GM18909 (cell line): ENCODE data around the gene SF1.
A peak's percentile ranks its signal among the peaks of the same experiment; 100 is the strongest.

Experiments used
- ATAC-seq: cut with Tn5 transposase; IDR thresholded peaks from one replicate; pipeline ENCODE4 v1.9.1; 2021; ENCODE audit warnings: mild to moderate bottlenecking; ENCODE audit not compliant: unreplicated experiment, poor library complexity

Gene SF1

GRCh38 chr11:64787526-64788320 lies 9.4 kb upstream of the SF1 start:
- ATAC-seq = no peak

DNA sequence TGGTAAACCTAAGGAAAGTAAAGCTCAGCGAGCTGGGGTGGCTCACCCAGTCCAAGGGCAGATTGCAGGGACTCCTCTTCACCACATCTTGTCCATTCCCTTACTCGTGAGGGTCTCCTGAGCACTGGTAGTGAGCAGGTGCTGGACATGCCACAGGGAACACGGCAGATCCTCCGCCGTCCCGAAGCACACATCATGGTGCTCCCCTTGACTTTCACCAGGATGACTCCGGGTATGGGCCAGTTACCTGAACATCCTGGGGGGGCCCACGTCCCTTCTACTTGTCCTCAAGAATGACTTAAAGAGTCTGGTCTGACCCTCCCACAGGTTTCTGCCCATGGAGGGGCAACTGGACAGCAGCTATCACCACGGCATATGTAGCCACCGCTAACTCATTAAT lies 8.0 kb upstream of the SF1 start:
- ATAC-seq = no peak

DNA sequence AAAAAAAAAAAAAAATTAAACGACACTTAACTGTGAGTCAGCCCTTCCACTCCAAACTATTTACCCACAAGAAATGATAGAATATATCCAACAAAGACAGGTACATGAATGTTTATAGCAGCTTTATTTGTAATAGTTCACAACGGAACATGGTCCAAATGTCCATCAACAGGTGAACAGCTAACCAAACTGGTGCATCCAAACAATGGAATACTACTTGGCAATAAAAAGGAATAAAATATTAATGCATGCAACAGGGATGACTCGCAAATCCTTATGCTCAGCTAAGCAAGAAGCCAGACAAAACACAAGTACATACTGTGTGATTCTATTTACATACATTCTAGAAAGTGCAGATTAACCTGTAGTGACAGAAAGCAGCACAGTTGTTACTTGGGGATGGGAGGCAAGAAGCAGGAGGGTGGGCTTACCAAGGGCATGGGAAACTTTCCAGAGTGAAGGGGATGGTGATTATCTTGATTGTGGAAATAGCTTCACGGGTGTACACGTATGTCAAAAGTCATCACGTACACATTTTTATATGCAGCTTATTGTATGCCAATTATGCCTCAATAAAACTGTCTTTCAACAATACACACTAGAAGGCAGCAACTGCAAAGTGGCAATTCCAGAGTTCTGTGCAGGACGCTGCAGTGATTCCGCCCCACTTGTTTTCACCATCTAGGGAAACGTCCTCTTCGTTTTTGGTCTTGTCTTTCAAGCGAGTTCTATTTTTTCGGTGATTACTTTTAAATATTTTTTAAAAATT lies 6.7 kb upstream of the SF1 start:
- no peak for ATAC-seq

- ATAC-seq = peak; percentile 19
Observed at GRCh38 chr11:64778223-64778472, 194 bp downstream of the SF1 start.

GRCh38 chr11:64777449-64778222 lies 706 bp downstream of the SF1 start:
- ATAC-seq = peak; percentile 24

DNA sequence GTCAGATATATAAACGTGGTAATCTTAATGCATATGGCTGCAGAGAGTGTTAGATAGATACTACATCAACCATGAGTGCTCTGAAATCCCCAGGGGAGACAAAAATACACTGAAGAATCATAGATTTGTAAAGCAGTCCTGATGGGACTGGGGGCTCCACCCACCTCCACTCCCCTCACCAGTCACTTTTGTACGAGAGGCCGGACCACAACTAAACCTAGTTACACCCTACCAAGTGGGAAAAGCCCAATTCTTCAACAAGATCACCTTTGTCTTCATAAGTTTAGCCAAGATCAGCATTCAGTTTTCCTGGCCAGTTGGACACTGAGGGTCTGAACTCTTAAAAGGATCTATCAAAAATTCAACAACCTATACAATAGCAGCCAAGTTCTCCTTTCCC lies 1.5 kb downstream of the SF1 start:
- no peak for ATAC-seq

- ATAC-seq = no peak
Observed at GRCh38 chr11:64776425-64776824, 1.9 kb downstream of the SF1 start.

GRCh38 chr11:64774144-64774543 lies 4.2 kb downstream of the SF1 start:
- ATAC-seq = no peak

DNA sequence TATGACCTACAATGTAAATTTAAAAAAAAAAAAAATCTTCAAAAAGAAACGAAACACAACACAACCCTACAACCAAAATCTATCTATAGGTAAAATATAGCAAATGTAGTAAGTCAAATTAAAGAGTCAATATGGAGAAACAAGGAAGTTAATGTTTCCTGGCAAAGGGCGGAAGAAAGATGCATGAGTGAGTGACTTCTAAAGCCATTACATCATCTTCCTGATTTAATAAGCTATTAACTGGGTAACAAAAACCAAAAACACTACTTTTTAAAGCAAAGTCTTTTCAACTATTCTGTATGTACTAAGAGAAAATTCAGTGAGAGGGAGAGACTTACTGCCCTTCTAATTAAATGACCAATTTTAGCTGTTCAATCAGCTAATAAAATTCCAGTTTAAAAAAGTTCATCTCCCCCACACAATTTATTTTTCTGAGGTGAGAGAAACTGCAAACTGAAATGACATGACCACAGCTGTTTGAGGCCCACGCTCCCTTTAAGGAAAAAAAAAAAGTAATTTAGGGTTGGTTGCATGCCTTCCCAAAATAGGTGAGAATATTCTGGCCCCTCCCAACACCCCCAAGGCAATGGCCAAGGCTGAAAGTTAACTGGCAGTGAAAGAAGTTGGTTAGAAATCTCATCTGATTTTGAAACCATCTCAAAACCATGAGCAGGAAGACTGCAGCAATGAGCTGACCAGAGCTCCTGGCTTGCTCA lies 5.9 kb downstream of the SF1 start:
- no peak for ATAC-seq

DNA sequence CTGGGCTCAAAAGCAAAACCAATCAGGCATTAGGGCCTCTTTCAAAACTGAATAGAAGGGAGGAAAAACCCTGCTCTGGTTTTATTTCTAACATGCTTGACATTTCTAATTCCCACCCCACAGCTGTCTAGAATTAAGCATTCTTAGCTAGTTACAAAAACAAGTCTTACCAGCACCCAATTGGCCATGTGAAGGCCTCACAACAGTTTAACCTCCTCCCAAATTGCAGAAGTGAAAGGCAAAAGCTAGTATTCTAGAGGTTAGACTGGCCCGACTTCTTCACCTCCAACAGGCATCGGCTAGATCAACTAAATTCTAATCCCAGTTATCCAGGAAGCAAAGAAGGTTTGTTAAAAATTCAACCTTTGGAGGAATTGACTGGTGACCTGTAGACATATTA lies 6.5 kb downstream of the SF1 start:
- ATAC-seq = peak; percentile 51

GRCh38 chr11:64770120-64770519 lies 8.2 kb downstream of the SF1 start:
- no peak for ATAC-seq

DNA sequence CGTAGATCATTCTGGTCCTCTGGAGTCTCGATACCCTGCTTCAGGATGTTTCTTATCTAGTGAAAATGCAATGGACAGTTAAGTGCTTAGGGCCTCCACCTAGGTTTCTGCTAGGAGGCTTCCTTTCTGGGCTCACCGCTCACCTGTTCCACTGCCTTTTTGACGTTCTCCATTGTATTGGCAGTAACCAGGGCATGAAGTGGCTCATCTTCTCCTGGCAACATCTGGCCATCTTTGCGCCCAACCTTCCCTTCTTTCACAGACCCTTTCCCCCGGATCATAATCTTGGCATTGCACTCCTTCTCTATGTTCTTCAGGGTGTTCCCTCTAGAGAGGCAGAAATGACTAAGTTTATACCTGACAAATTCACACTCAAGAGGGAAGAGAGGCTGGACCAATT lies 9.1 kb downstream of the SF1 start:
- no peak for ATAC-seq

DNA sequence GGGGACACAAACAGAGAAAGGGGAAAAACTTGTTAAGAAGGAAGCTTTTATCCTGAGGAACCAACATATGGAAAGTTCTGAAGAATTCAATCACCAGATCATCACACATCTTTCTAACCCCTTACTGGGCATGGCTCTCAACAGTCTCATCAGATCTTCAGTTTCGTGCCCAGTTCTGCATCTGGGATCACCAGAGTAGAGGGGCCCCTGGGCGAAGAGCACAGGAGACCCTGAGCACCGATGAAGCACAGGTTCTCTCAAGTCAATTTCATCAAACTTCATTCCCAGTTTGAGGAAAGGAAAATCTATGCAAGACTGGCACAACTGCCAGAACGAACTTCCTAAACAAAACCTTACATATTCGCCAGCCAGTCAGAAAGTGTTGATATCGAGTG lies 10.0 kb downstream of the SF1 start:
- no peak for ATAC-seq

- ATAC-seq = no peak
Observed at GRCh38 chr11:64767344-64768299, 10.7 kb downstream of the SF1 start.

GRCh38 chr11:64766881-64767280 lies 11.5 kb downstream of the SF1 start:
- no peak for ATAC-seq

DNA sequence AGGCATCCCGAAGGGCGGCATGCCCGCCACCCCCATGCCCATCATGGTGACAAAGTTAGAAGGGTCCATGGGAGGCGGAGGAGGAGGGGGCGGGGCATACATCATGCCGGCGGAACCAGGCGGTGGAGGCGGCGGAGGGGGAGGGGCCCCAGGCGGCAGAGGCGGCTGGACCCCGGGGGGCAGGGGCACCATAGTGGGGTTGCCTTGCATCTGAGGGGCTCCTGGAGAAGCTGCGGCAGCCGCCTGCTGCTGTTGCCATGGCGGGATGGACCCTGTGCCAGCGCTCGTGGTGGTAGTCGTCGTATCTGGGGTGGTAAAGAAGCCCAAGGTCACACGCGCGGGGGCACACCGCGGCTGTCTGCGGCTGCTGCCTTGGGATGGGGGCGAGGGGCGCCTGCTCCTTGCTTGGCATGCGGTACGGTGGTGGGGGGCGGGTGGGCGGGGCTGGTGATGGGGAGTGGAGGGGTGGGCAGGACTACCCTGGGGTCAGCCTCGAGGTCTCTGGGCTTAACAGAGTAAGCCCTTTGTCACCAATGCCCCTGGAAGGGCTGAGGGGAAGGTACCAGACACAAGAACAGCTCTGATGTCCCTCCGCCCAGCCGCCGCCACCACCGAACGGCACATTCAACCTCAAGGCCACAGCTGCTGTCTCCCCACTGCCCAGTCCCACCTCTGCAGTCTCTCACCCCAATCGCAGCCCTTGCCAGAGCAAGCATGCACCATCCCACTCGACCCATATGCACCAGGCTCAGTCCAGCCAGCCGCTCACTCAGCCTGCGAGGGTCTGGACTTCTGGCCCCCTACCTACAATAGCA lies 12.3 kb downstream of the SF1 start:
- ATAC-seq = no peak

DNA sequence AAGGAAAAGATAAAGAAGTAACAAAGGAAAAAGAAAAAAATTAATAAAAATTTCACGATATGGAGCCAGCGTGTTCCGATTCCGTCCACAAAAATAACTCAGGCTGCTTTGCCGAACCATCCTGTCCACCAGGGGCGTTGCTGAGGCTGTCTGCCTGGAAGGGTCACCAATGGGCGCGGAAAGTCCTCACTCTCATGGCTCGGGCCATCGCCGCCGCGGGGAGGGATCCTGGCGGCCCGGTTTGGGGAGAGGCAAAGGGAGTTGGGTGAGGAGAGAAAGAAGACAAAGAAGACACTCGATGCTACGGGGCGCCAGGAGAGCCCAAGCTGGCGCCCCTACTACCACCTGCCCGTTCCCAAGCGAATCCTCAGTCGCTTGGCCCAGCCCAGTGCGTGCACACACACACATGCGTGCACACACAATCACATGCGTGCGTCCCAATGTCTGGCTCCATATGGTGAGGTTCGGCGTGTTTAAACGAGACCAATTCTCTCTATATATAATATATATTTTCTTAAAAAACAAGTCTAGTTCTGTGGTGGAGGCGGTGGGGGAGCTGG lies 13.0 kb downstream of the SF1 start:
- no peak for ATAC-seq

DNA sequence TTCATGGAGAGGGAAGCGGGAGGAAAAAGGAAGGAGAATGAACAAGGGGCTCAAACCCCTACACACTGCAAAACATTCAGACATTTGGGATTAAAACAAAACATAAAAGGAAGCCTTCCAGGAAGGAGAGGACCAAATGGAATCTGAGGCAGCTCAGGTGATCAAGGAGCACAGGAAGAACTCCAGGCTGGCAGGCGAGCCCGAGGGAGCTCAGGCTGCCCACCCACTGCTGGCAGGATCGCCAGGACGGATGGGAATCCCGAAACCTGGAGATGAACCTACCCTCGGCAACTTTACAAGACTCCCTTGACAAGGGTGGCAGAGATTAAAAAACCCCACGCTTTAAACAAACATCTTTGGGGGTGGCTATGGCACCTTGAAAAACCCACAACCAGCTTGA lies 13.6 kb downstream of the SF1 start:
- no peak for ATAC-seq
